Measurements from ENCODE around the gene AMIGO3. TPM values are rescaled to one million over a fixed set of nuclear protein-coding genes. Genes with fewer than 3 reads are reported as not detected.
"Not testable (repeated sequence)": the region's sequence is repeated elsewhere in the genome, so short reads cannot be mapped to it uniquely, and the experiment has no call there.

AMIGO3 gene, protein sequence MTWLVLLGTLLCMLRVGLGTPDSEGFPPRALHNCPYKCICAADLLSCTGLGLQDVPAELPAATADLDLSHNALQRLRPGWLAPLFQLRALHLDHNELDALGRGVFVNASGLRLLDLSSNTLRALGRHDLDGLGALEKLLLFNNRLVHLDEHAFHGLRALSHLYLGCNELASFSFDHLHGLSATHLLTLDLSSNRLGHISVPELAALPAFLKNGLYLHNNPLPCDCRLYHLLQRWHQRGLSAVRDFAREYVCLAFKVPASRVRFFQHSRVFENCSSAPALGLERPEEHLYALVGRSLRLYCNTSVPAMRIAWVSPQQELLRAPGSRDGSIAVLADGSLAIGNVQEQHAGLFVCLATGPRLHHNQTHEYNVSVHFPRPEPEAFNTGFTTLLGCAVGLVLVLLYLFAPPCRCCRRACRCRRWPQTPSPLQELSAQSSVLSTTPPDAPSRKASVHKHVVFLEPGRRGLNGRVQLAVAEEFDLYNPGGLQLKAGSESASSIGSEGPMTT
- not detected for total RNA-seq
- long read RNA-seq, partial matches to known transcripts = 0 of 2 reads
- long read RNA-seq, other reads (novel, unspliced or antisense) = 0 of 2 reads

- intact Hi-C loops (cut with DNase I) = no loop called here
- ATAC-seq (ENCODE audit: poor library complexity) (peak; percentile 80), DNase-seq (peak; percentile 99)
Observed at GRCh38 chr3:49719214-49719884, at the start of gene AMIGO3. Gene AMIGO3, minus strand, starts transcription at chr3:49719684. Its CDS starts 219 bp downstream, at chr3:49719465.

GRCh38 chr3:49763981-49764380 is 44.5 kb upstream of the AMIGO3 start:
- intact Hi-C loops (cut with DNase I) = no loop called here
- no peak for DNase-seq
- no peak for ATAC-seq (ENCODE audit: poor library complexity)

DNA sequence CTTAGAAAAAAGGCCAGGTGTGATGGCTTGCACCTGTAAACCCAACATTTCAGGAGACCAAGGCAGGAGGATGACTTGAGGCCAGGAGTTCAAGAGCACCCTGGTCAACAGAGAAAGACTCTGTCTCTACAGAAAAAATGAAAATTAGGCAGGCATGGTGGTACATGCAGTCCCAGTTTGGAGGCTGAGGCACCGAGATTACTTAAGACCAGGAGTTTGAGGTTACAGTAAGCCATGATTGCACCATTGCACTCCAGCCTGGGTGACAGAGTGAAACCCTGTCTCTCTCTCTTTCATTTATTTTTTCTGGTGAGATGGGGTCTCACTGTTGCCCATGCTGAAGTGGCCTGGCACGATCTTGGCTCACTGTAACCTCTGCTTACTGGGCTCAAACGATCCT is 42.2 kb upstream of the AMIGO3 start:
- intact Hi-C loops (cut with DNase I) = no loop called here
- ATAC-seq (ENCODE audit: poor library complexity) (no peak), DNase-seq (no peak)

GRCh38 chr3:49759226-49759625 is 39.7 kb upstream of the AMIGO3 start:
- no peak for ATAC-seq (ENCODE audit: poor library complexity)
- no peak for DNase-seq
- intact Hi-C loops (cut with DNase I) = no loop called here

- intact Hi-C loops (cut with DNase I) = no loop called here
- ATAC-seq (ENCODE audit: poor library complexity) (no peak), DNase-seq (no peak)
Observed at GRCh38 chr3:49757197-49757596, 37.7 kb upstream of the AMIGO3 start.

DNA sequence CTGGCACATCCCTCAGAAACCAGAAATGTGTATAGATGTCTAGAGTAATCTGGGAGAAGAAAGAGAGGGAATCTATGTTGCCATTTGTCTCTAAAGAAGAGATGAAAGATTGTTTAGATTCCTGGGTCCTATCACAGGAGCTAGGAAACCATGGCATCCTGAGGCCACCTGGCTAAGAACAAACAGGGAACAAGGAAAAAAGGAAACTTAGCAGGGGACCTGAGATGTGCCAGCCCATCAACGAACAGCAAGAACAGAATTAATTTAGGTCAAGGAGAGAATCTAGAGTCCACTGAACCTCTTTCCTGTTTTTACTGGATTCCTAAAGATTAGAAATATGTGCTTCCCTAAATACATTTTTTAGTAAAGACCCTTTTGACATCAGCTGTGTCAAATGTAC is 36.6 kb upstream of the AMIGO3 start:
- ATAC-seq (ENCODE audit: poor library complexity) (no peak), DNase-seq (no peak)

GRCh38 chr3:49754536-49754935 is 35.1 kb upstream of the AMIGO3 start:
- ATAC-seq (ENCODE audit: poor library complexity) = no peak
- intact Hi-C loops (cut with DNase I) = no loop called here
- no peak for DNase-seq

More for the DNA sequence above, 36.6 kb upstream of the AMIGO3 start:
- intact Hi-C loops (cut with DNase I) = no loop called here

DNA sequence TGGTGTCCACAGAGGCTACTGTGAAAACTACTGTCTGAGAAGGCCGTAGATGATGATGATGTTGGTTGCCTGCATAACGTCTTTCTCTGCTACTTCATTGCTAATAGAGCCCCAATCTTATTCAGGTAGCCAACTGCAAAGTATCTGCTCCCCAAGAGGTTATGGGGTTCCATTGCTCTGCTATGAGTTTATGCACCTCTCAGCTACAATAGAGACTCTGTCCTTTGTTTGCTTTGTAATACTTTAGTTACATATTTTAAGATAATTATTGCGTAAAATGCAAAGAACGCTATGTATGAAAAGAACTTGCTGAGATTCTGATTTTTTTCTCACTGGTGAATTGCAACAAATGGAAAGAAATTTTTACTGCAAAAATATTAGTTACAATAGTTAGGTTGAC is 32.0 kb upstream of the AMIGO3 start:
- intact Hi-C loops (cut with DNase I) = no loop called here
- DNase-seq = no peak
- ATAC-seq (ENCODE audit: poor library complexity) = no peak

DNA sequence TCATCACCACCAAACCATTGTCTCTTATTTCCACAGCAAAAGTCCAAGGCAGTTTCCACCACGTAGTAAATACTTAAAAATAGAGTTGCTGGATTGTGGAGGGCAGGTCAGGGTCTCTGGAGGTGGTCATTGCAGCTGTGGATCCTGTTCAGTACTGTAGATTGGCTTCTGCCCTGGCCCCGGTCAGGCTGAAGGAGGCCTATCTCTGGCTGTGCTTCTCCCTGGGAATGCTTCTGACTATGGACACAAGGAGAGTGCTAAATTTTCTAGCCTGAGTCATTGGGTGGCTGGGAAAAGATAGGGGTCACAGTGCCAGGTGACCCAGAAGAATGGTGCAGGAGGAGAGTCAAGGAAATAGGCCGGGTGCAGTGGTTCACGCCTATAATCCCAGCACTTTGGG is 30.6 kb upstream of the AMIGO3 start:
- DNase-seq = no peak
- intact Hi-C loops (cut with DNase I) = no loop called here
- no peak for ATAC-seq (ENCODE audit: poor library complexity)

DNA sequence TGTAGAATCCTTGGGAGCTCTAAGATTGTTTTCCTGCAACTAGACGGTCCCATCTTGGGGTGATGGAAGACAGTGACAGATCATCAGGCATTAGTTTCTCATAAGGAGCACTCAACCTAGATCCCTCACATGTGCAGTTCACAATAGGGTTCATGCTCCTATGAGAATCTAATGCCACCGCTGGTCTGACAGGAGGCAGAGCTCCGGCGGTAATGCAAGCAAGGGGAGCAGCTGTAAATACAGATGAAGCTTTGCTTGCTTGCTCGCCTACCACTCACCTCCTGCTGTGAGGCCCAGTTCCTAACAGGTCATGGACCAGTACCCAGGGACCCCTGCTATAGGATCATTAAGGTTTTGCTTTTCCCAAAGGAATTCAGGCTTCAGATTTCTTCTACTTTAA is 29.4 kb upstream of the AMIGO3 start:
- intact Hi-C loops (cut with DNase I); ATAC-seq (ENCODE audit: poor library complexity); DNase-seq: not testable (repeated sequence)

GRCh38 chr3:49747792-49748480 is 28.5 kb upstream of the AMIGO3 start:
- DNase-seq (no peak), ATAC-seq (ENCODE audit: poor library complexity) (no peak)
- intact Hi-C loops (cut with DNase I) = no loop called here

DNA sequence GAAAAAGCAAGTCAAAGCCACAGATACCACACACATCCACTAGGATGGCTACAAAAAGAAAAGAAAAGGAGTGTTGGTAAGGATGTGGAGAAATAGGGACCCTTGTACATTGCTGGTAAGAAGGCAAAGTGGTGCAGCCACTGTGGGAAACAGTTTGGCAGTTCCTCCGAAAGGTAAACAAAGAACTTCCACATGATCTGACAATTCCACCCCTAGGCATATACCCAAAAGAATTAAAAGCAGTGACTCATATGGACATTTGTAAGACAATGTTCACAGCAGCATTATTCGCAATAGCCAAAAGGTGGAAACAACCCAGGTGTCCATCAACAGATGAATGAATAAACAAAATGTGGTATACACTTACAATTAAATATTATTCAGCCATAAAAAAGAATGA is 26.5 kb upstream of the AMIGO3 start:
- DNase-seq = no peak
- ATAC-seq (ENCODE audit: poor library complexity) = no peak
- intact Hi-C loops (cut with DNase I) = no loop called here

DNA sequence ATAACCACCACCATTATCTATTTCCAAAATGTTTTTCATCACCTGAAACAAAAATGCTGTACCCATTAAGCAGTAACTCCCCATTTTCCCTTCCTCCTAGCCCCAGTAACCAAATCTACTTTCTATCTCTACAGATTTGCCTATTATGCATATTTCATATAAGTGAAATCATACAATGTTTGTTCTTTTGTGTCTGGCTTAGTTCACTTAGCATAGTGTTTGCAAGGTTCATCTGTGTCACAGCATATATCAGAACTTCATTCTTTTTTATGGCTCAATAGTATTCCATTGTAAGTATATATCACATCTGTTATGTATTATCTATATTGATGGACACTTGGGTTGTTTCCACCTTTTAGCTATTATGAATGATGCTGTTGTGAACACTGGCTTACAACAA is 20.9 kb upstream of the AMIGO3 start:
- DNase-seq (no peak), ATAC-seq (ENCODE audit: poor library complexity) (no peak)
- intact Hi-C loops (cut with DNase I) = no loop called here

GRCh38 chr3:49738067-49738713 is 18.7 kb upstream of the AMIGO3 start:
- intact Hi-C loops (cut with DNase I) = no loop called here
- DNase-seq = no peak
- no peak for ATAC-seq (ENCODE audit: poor library complexity)

DNA sequence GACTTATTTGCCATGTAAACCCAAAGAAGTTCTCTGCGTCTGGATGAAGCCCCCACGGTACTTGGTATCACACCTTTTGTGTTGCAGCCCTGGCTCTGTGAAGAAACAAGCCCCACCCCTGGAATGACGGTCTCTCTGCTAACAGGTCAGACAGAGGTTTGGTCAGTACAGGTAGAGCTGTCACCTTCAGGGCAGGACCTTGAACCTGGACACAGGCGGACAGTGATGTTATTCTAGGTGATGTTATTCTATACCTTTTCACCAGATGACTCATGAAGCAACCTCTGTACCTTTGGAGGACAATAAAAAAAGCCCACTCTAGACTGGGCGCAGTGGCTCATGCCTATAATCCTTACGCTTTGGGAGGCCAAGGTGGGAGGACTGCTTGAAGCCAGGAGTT is 15.3 kb upstream of the AMIGO3 start:
- DNase-seq = no peak
- ATAC-seq (ENCODE audit: poor library complexity) = no peak
- intact Hi-C loops (cut with DNase I) = no loop called here

GRCh38 chr3:49733551-49733950 is 14.1 kb upstream of the AMIGO3 start:
- intact Hi-C loops (cut with DNase I) = no loop called here
- no peak for DNase-seq
- no peak for ATAC-seq (ENCODE audit: poor library complexity)

DNA sequence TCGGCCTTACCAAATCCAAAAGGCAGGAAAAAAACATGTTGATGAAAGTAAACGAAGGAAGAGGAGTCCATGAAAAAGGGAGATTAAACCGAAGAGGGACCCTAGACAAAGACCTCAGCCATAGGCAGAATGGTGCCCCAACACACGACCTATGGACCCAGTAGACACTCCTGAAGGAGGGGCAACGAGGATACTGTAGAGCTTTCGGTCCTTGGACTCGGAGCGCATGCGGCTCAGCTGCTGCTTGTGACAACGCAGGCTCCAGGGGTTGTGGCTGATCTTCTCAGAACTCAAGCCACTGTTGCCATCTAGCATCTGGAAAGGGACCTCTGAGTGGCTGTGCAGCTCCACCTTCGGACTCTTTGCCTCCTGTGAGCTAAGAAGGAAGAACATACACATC is 13.1 kb upstream of the AMIGO3 start:
- intact Hi-C loops (cut with DNase I) = no loop called here
- DNase-seq = no peak
- ATAC-seq (ENCODE audit: poor library complexity) = no peak

DNA sequence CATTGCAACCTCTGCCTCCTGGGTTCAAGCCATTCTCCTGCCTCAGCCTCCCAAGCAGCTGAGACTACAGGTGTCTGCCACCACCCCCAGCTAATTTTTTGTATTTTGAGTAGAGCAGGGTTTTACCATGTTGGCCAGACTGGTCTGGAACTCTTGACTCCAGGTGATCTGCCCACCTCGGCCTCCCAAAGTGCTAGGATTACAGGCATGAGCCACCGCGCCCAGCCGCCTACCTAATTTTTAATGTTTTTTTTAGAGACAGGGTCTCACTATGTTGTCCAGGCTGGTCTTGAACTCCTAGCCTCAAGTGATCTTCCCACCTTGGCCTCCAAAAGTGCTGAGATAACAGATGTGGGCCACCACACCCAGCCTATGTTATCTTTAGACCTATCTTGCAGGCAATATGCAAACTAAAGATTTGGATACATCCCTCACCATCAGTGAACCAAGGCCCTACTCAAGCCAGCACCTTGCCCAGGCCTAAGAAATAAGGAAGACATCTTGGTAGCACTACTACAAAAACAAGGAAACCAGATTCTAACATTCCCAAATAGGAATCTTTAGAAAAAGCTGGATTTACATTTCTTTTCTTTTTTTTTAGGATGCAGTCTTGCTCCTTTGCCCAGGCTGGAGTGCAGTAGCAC is 10.6 kb upstream of the AMIGO3 start:
- ATAC-seq (ENCODE audit: poor library complexity) (no peak), DNase-seq (no peak)
- intact Hi-C loops (cut with DNase I) = no loop called here

All from Right ventricle myocardium superior (tissue), 1 donor.